Subcutaneous adipose tissue (tissue), 4 donors: ENCODE data around the gene TAS2R5. TPM values are rescaled to one million over a fixed set of nuclear protein-coding genes. Genes with fewer than 3 reads are reported as not detected.

Source experiments
- total RNA-seq, 4 donors: library from RNA; depleted of rRNA; stranded (reverse); fragments of >200 nt; gene quantifications; one replicate each; pipeline ENCODE4 v1.1.0, GENCODE V29; 2016
- TF ChIP-seq, protein P1 (sequence below): fragments of 450-650 bp; IDR thresholded peaks from one replicate; pipeline ENCODE4 v1.5.1; 2016; ENCODE audit warnings: low read depth, mild to moderate bottlenecking, control low read depth, antibody characterized with exemption, moderate library complexity

Gene TAS2R5
- total RNA-seq, 4 donors from 2014 or later = 2.0 to 4.1 (median 3.4) TPM

DNA sequence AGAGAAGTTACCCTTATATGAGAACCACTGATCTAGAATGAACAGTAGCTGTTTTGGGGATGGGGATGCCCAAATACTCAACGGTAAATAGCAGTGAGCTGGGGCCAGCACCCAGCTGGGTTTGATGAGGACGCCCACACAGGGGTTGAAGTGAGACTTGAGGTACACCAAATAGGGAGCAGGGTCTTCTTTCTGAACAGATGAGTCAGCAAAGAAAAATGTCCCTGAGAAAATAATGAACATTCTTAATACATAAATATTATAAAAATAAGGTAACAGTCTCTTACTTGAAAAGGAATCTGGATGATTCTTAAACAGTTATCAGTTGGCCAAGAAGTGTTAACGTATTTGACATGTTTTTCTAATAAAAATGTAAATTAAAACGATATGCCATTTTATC is 49.2 kb downstream of the TAS2R5 start:
- TF ChIP-seq, protein P1, sequence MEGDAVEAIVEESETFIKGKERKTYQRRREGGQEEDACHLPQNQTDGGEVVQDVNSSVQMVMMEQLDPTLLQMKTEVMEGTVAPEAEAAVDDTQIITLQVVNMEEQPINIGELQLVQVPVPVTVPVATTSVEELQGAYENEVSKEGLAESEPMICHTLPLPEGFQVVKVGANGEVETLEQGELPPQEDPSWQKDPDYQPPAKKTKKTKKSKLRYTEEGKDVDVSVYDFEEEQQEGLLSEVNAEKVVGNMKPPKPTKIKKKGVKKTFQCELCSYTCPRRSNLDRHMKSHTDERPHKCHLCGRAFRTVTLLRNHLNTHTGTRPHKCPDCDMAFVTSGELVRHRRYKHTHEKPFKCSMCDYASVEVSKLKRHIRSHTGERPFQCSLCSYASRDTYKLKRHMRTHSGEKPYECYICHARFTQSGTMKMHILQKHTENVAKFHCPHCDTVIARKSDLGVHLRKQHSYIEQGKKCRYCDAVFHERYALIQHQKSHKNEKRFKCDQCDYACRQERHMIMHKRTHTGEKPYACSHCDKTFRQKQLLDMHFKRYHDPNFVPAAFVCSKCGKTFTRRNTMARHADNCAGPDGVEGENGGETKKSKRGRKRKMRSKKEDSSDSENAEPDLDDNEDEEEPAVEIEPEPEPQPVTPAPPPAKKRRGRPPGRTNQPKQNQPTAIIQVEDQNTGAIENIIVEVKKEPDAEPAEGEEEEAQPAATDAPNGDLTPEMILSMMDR = no peak

DNA sequence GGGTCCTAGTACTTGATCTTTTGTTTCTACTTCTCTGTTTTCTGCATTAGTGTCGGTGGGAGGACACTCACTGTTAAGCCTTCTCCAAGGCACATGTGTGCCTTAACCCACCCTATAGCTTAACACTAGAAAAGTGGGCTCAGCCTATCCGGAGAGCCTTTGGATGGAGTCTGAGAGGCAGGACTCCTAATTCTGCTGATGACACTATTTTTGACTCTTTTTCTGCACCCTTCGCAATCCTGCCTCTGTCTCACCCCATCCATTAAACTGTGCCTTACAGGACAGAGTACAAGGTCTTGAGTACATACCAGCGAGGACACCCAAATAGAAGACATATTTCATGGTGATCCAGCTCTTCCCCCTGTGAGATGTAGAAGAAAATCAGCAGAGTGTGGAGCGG is 50.7 kb downstream of the TAS2R5 start:
- TF ChIP-seq, protein P1 = no peak

Other genes with a start within 250 kb of the TAS2R5 start
- gene AGK, start 238.8 kb upstream of the TAS2R5 start, total RNA-seq = 10 to 100 TPM; 14.3 to 16.6 (median 15.6) TPM
- gene DENND11, start 88.1 kb upstream of the TAS2R5 start, total RNA-seq = 10 to 100 TPM; 17.0 to 24.1 (median 19.1) TPM
- gene WEE2, start 81.9 kb upstream of the TAS2R5 start, total RNA-seq = not detected
- gene SSBP1, start 51.9 kb upstream of the TAS2R5 start, total RNA-seq = 100 to 1,000 TPM in 1 of 4 donors, 10 to 100 TPM in 3; 71.8 to 123 (median 85.1) TPM
- 1 to 10 TPM; 1.1 to 5.7 (median 2.1) TPM for gene TAS2R3, start 26.1 kb upstream of the TAS2R5 start, total RNA-seq
- 1 to 10 TPM in 3 of 4 donors, under 1 TPM in 1; 0.51 to 3.8 (median 2.1) TPM for gene TAS2R4, start 13.5 kb upstream of the TAS2R5 start, total RNA-seq
- not detected for gene PRSS37, start 51.3 kb downstream of the TAS2R5 start, total RNA-seq
- not detected for gene OR9A4, start 126.2 kb downstream of the TAS2R5 start, total RNA-seq
- gene CLEC5A, start 156.8 kb downstream of the TAS2R5 start, total RNA-seq = under 1 TPM in 1 of 4 donors, not detected in 3; 0.34 TPM
- gene TAS2R38, start 183.6 kb downstream of the TAS2R5 start, total RNA-seq = not detected
- 1 to 10 TPM in 1 of 4 donors, under 1 TPM in 3; 0.17 to 5.2 (median 0.49) TPM for gene MGAM, start 205.7 kb downstream of the TAS2R5 start, total RNA-seq